ENCODE data around the gene ADAMTS17. TPM values are rescaled to one million over a fixed set of nuclear protein-coding genes. Genes with fewer than 3 reads are reported as not detected.
A peak's percentile ranks its signal among the peaks of the same experiment; 100 is the strongest.

ADAMTS17 gene
- total RNA-seq, 1 experiment from 2014 or later = 0.16 TPM

- no peak for DNase-seq (ENCODE audit: low spot score)
Observed at GRCh38 chr15:100309109-100310040, 32.4 kb downstream of the ADAMTS17 start.

GRCh38 chr15:100308608-100309007 is 33.2 kb downstream of the ADAMTS17 start:
- DNase-seq (ENCODE audit: low spot score) = no peak

- no peak for DNase-seq (ENCODE audit: low spot score)
Observed at GRCh38 chr15:100308213-100308600, 33.6 kb downstream of the ADAMTS17 start.

GRCh38 chr15:100307241-100308212 is 34.2 kb downstream of the ADAMTS17 start:
- DNase-seq (ENCODE audit: low spot score) = no peak

GRCh38 chr15:100306098-100306497 is 35.7 kb downstream of the ADAMTS17 start:
- DNase-seq (ENCODE audit: low spot score) = no peak

- DNase-seq (ENCODE audit: low spot score) = no peak
Observed at GRCh38 chr15:100301910-100302431, 39.8 kb downstream of the ADAMTS17 start.

- no peak for DNase-seq (ENCODE audit: low spot score)
Observed at GRCh38 chr15:100298257-100298656, 43.5 kb downstream of the ADAMTS17 start.

GRCh38 chr15:100297812-100298211 is 44.0 kb downstream of the ADAMTS17 start:
- DNase-seq (ENCODE audit: low spot score) = no peak

- DNase-seq (ENCODE audit: low spot score) = no peak
Observed at GRCh38 chr15:100295939-100296565, 45.7 kb downstream of the ADAMTS17 start.

GRCh38 chr15:100292010-100292409 is 49.8 kb downstream of the ADAMTS17 start:
- DNase-seq (ENCODE audit: low spot score) = no peak

GRCh38 chr15:100291106-100291505 is 50.7 kb downstream of the ADAMTS17 start:
- peak; percentile 38 for DNase-seq (ENCODE audit: low spot score)

- no peak for DNase-seq (ENCODE audit: low spot score)
Observed at GRCh38 chr15:100285641-100286295, 56.0 kb downstream of the ADAMTS17 start.

GRCh38 chr15:100284701-100285100 is 57.1 kb downstream of the ADAMTS17 start:
- no peak for DNase-seq (ENCODE audit: low spot score)

GRCh38 chr15:100284191-100284590 is 57.6 kb downstream of the ADAMTS17 start:
- no peak for DNase-seq (ENCODE audit: low spot score)

GRCh38 chr15:100281096-100281917 is 60.5 kb downstream of the ADAMTS17 start:
- DNase-seq (ENCODE audit: low spot score) = no peak

GRCh38 chr15:100279849-100280248 is 61.9 kb downstream of the ADAMTS17 start:
- DNase-seq (ENCODE audit: low spot score) = no peak

- DNase-seq (ENCODE audit: low spot score) = no peak
Observed at GRCh38 chr15:100279446-100279845, 62.3 kb downstream of the ADAMTS17 start.

- no peak for DNase-seq (ENCODE audit: low spot score)
Observed at GRCh38 chr15:100278596-100279380, 63.0 kb downstream of the ADAMTS17 start.

Measured in A172 (cell line).